HG02970 (cell line): ENCODE measurements around the gene PRRX2.

ENCODE experiments used
- ATAC-seq: cut with Tn5 transposase; IDR thresholded peaks from one replicate; pipeline ENCODE4 v1.9.1; 2021; ENCODE audit warnings: mild to moderate bottlenecking, moderate library complexity, moderate number of reproducible peaks; ENCODE audit not compliant: unreplicated experiment, low FRiP score

PRRX2 gene

GRCh38 chr9:129673602-129674001 lies 8.2 kb downstream of the PRRX2 start:
- ATAC-seq: no peak

GRCh38 chr9:129674229-129674628 lies 8.8 kb downstream of the PRRX2 start:
- no peak for ATAC-seq

GRCh38 chr9:129675620-129676019 lies 10.2 kb downstream of the PRRX2 start:
- ATAC-seq: no peak

GRCh38 chr9:129676287-129676686 lies 10.8 kb downstream of the PRRX2 start:
- no peak for ATAC-seq

- no peak for ATAC-seq
Measured at GRCh38 chr9:129676975-129677374, 11.5 kb downstream of the PRRX2 start.

- no peak for ATAC-seq
Measured at GRCh38 chr9:129677456-129677855, 12.0 kb downstream of the PRRX2 start.

GRCh38 chr9:129678844-129679243 lies 13.4 kb downstream of the PRRX2 start:
- ATAC-seq: no peak

GRCh38 chr9:129679537-129679936 lies 14.1 kb downstream of the PRRX2 start:
- ATAC-seq: no peak

GRCh38 chr9:129681924-129682323 lies 16.5 kb downstream of the PRRX2 start:
- ATAC-seq: no peak

GRCh38 chr9:129682381-129682780 lies 16.9 kb downstream of the PRRX2 start:
- no peak for ATAC-seq

- no peak for ATAC-seq
Measured at GRCh38 chr9:129685220-129685932, 19.9 kb downstream of the PRRX2 start.

- ATAC-seq: no peak
Measured at GRCh38 chr9:129685933-129686259, 20.4 kb downstream of the PRRX2 start.

GRCh38 chr9:129686736-129687135 lies 21.3 kb downstream of the PRRX2 start:
- no peak for ATAC-seq

GRCh38 chr9:129687391-129687790 lies 21.9 kb downstream of the PRRX2 start:
- no peak for ATAC-seq

- ATAC-seq: no peak
Measured at GRCh38 chr9:129688285-129689043, 23.0 kb downstream of the PRRX2 start.

- no peak for ATAC-seq
Measured at GRCh38 chr9:129692534-129692933, 27.1 kb downstream of the PRRX2 start.

- no peak for ATAC-seq
Measured at GRCh38 chr9:129693741-129694140, 28.3 kb downstream of the PRRX2 start.

- no peak for ATAC-seq
Measured at GRCh38 chr9:129694243-129694646, 28.8 kb downstream of the PRRX2 start.

GRCh38 chr9:129695870-129696269 lies 30.4 kb downstream of the PRRX2 start:
- ATAC-seq: no peak

GRCh38 chr9:129696944-129697655 lies 31.7 kb downstream of the PRRX2 start:
- no peak for ATAC-seq

- no peak for ATAC-seq
Measured at GRCh38 chr9:129697656-129698253, 32.3 kb downstream of the PRRX2 start.
